Activated CD8-positive, alpha-beta T cell treated with anti-CD3 and anti-CD28 coated beads for 36 hours (primary cell): ENCODE results near the gene MCAM. TPM values are rescaled to one million over a fixed set of nuclear protein-coding genes. Genes with fewer than 3 reads are reported as not detected.

Experiments used
- ATAC-seq: fragments of 200-7000 bp; cut with Tn5 transposase; one replicate; pipeline ENCODE4 v1.10.0; 2021; ENCODE audit warnings: mild to moderate bottlenecking, moderate library complexity
- CTCF ChIA-PET: fragments of 350-600 bp; sonication (Branson Sonifier 250); formaldehyde crosslinking; loops from one replicate; lab custom pipeline; 2021; ENCODE audit warnings: antibody characterized with exemption; lab: Charles Lee
- POLR2A ChIA-PET: fragments of 350-600 bp; sonication (Branson Sonifier 250); formaldehyde crosslinking; loops from one replicate; lab custom pipeline; 2021; ENCODE audit warnings: antibody characterized with exemption; lab: Charles Lee
- DNase-seq: peaks from one replicate; pipeline ENCODE4 v3.0.0-alpha.2; 2020
- H3K27ac Mint-ChIP-seq: one replicate; pipeline ENCODE4 v1.8.0; 2021; ENCODE audit warnings: mild to moderate bottlenecking, mixed read lengths
- H3K27me3 Mint-ChIP-seq: one replicate; pipeline ENCODE4 v1.8.0; 2021; ENCODE audit warnings: mixed read lengths
- H3K36me3 Mint-ChIP-seq: one replicate; pipeline ENCODE4 v1.8.0; 2021; ENCODE audit warnings: low read depth, mixed read lengths
- H3K4me1 Mint-ChIP-seq: one replicate; pipeline ENCODE4 v1.8.0; 2021; ENCODE audit warnings: low read depth, mixed read lengths
- H3K4me3 Mint-ChIP-seq: one replicate; pipeline ENCODE4 v1.8.0; 2021; ENCODE audit warnings: mild to moderate bottlenecking, moderate library complexity, mixed read lengths
- H3K9me3 Mint-ChIP-seq: one replicate; pipeline ENCODE4 v1.8.0; 2021; ENCODE audit warnings: mixed read lengths
- CTCF ChIP-seq: fragments of 200-600 bp; IDR thresholded peaks from one replicate; pipeline ENCODE4 v1.8.0; 2022; ENCODE audit warnings: antibody characterized with exemption, mild to moderate bottlenecking
- intact Hi-C: fragments of 100-400 bp; cut with micrococcal nuclease; formaldehyde crosslinking; loops from one replicate; pipeline ENCODE4 v1.10.0; 2022
- total RNA-seq, 2 experiments: library from RNA; stranded (reverse); gene quantifications; one replicate each; pipeline ENCODE4 v1.2.3, GENCODE V29; 2021

The MCAM gene
- total RNA-seq, 2 experiments from 2014 or later, result 8.0 to 8.3 TPM

GRCh38 chr11:119306373-119306890, 10.5 kb downstream of the MCAM start:
- Mint-ChIP-seq H3K36me3 (peaks cover 28% of the 10 kb centered on the region), H3K4me3 (peak overlapping the region; percentile 40), H3K27ac (peak overlapping the region; percentile 91), H3K9me3 (no peaks in the 10 kb centered on the region), H3K4me1 (peaks cover 25% of the 10 kb centered on the region), H3K27me3 (no peaks in the 10 kb centered on the region)
- ATAC-seq (peak; percentile 91), DNase-seq (peak; percentile 62)
- ChIA-PET POLR2A (interaction anchor here (0.6 to 2.6 kb wide), 7 partner anchors 9 to 211 kb away, joined by 3 to 11 read pairs (median 5); partner anchors contain the start of genes MCAM and NLRX1), CTCF (interaction anchor here (0.7 to 7.2 kb wide), 9 partner anchors 9 to 100 kb away, joined by 3 to 77 read pairs (median 4); partner anchors contain the start of genes CBL and MCAM)
- TF ChIP-seq CTCF, result no peak
- intact Hi-C loops, result no loop called here

- Mint-ChIP-seq H3K9me3 (no peaks in the 10 kb centered on the region), H3K36me3 (peaks cover 34% of the 10 kb centered on the region), H3K4me1 (peaks cover 25% of the 10 kb centered on the region), H3K27me3 (no peaks in the 10 kb centered on the region), H3K27ac (peak overlapping the region; percentile 91), H3K4me3 (peak overlapping the region; percentile 40)
- ChIA-PET CTCF (interaction anchor here (0.7 to 7.2 kb wide), 7 partner anchors 9 to 39 kb away, joined by 3 to 77 read pairs (median 5); partner anchors contain the start of gene MCAM), POLR2A (interaction anchor here (0.7 to 2.6 kb wide), 6 partner anchors 9 to 211 kb away, joined by 4 to 11 read pairs (median 6); partner anchors contain the start of genes MCAM and NLRX1)
- intact Hi-C loops, result no loop called here
- no peak for TF ChIP-seq CTCF
- DNase-seq, result no peak
- ATAC-seq, result peak; percentile 43
These were observed 11.2 kb downstream of the MCAM start for GRCh38 chr11:119305556-119306372.

GRCh38 chr11:119303227-119303718, 13.7 kb downstream of the MCAM start:
- Mint-ChIP-seq H3K4me3 (no peak overlapping the region), H3K36me3 (peaks cover 51% of the 10 kb centered on the region), H3K27ac (no peak overlapping the region), H3K9me3 (no peaks in the 10 kb centered on the region), H3K27me3 (no peaks in the 10 kb centered on the region), H3K4me1 (peaks cover 25% of the 10 kb centered on the region)
- no peak for ATAC-seq
- POLR2A ChIA-PET, result no interaction called here
- CTCF ChIA-PET, result interaction anchor here (0.9 to 2.8 kb wide), 3 partner anchors 19 to 97 kb away, joined by 4 to 19 read pairs (median 4); partner anchors contain the start of gene CBL
- TF ChIP-seq CTCF, result no peak
- intact Hi-C loops, result no loop called here
- DNase-seq, result no peak

- TF ChIP-seq CTCF, result no peak
- Mint-ChIP-seq H3K27ac (no peak overlapping the region), H3K4me3 (no peak overlapping the region), H3K36me3 (peaks cover 55% of the 10 kb centered on the region), H3K9me3 (no peaks in the 10 kb centered on the region), H3K27me3 (no peaks in the 10 kb centered on the region), H3K4me1 (peaks cover 7% of the 10 kb centered on the region)
- CTCF ChIA-PET, result interaction anchor here (0.9 to 1.6 kb wide), 7 partner anchors 17 to 94 kb away, joined by 3 to 6 read pairs (median 4); partner anchors contain the start of gene CBL
- intact Hi-C loops, result no loop called here
- POLR2A ChIA-PET, result interaction anchor here (1.4 kb wide), 1 partner anchor 131 kb away, joined by 4 read pairs; no protein-coding TSS in a partner anchor
- no peak for ATAC-seq
- no peak for DNase-seq
These were observed 16.5 kb downstream of the MCAM start for GRCh38 chr11:119300198-119300964.
